Keratinocyte (primary cell): ENCODE data around the gene RFPL1. TPM values are rescaled to one million over a fixed set of nuclear protein-coding genes. Genes with fewer than 3 reads are reported as not detected.
A peak's percentile ranks its signal among the peaks of the same experiment; 100 is the strongest.

ENCODE experiments used
- DNase-seq: peaks from one replicate; pipeline ENCODE4 v3.0.0-alpha.2; 2011; ENCODE audit warnings: low read depth, missing footprints, low spot score
- FAIRE-seq: peaks from 2 replicates; lab custom pipeline; 2011; peaks lifted over from hg19 to GRCh38; lab: Jason Lieb, UNC
- H2AFZ ChIP-seq: 2 replicates; pipeline ENCODE4 v1.6.0; 2012; ENCODE audit warnings: low read length, control low read depth, inconsistent platforms; ENCODE audit not compliant: control insufficient read depth
- H3K27ac ChIP-seq: 2 replicates; pipeline ENCODE4 v1.5.1; 2011; ENCODE audit warnings: low read length; ENCODE audit not compliant: control insufficient read depth, insufficient read depth
- H3K27me3 ChIP-seq: 3 replicates; pipeline ENCODE4 v1.6.0; 2011; ENCODE audit warnings: low read length; ENCODE audit not compliant: control insufficient read depth, insufficient read depth; ENCODE audit errors: extremely low read depth
- H3K36me3 ChIP-seq, 2 experiments: 2 replicates in 1 of 2; 3 replicates in 1 of 2; pipeline ENCODE4 v1.5.1; 2011; ENCODE audit warnings: low read length in 2 of 2, mild to moderate bottlenecking in 1 of 2; ENCODE audit not compliant: control insufficient read depth in 2 of 2, insufficient read depth in 2 of 2; ENCODE audit errors: extremely low read depth in 1 of 2
- H3K4me1 ChIP-seq: 3 replicates; pipeline ENCODE4 v1.5.1; 2011; ENCODE audit warnings: low read length; ENCODE audit not compliant: control insufficient read depth, insufficient read depth; ENCODE audit errors: extremely low read depth
- H3K4me2 ChIP-seq: 3 replicates; pipeline ENCODE4 v1.6.0; 2011; ENCODE audit warnings: low read depth, low read length; ENCODE audit not compliant: control insufficient read depth, insufficient read depth; ENCODE audit errors: extremely low read depth
- H3K4me3 ChIP-seq, 3 experiments: fragments of 200-600 bp in 1 of 3; sonication (generic) in 1 of 3; 2 replicates in 2 of 3; 3 replicates in 1 of 3; pipeline ENCODE4 v1.5.1; 2011 to 2016; ENCODE audit warnings: low read length in 3 of 3, mild to moderate bottlenecking in 3 of 3, control low read depth in 2 of 3, inconsistent platforms in 1 of 3, low read depth in 1 of 3, mixed read lengths in 1 of 3, mixed run types in 1 of 3, moderate library complexity in 1 of 3; ENCODE audit not compliant: control insufficient read depth in 2 of 3, insufficient read depth in 2 of 3; ENCODE audit errors: extremely low read depth in 1 of 3
- H3K79me2 ChIP-seq: 2 replicates; pipeline ENCODE4 v1.6.0; 2012; ENCODE audit warnings: low read length; ENCODE audit not compliant: control insufficient read depth, insufficient read depth
- H3K9ac ChIP-seq: 3 replicates; pipeline ENCODE4 v1.6.0; 2011; ENCODE audit warnings: low read length; ENCODE audit not compliant: control insufficient read depth, insufficient read depth; ENCODE audit errors: extremely low read depth
- H3K9me1 ChIP-seq: 3 replicates; pipeline ENCODE4 v1.6.0; 2011; ENCODE audit warnings: low read length; ENCODE audit not compliant: control insufficient read depth, insufficient read depth; ENCODE audit errors: extremely low read depth
- H3K9me3 ChIP-seq: 2 replicates; pipeline ENCODE4 v1.5.1; 2012; ENCODE audit warnings: low read depth, low read length; ENCODE audit not compliant: control insufficient read depth
- H4K20me1 ChIP-seq: 3 replicates; pipeline ENCODE4 v1.6.0; 2011; ENCODE audit warnings: low read length; ENCODE audit not compliant: control insufficient read depth, insufficient read depth; ENCODE audit errors: extremely low read depth
- EZH2 ChIP-seq: IDR thresholded peaks from one replicate; pipeline ENCODE4 v1.6.1; 2012; ENCODE audit warnings: inconsistent platforms, mild to moderate bottlenecking, low read length, moderate library complexity
- dilution Hi-C: fragments of 300-500 bp; cut with MboI; formaldehyde crosslinking; loops from one replicate; pipeline ENCODE4 v1.7.0; 2020; ENCODE audit warnings: low sequenced_read_pairs; ENCODE audit not compliant: extremely low pct_ligation_motif_present
- polyA plus RNA-seq, 5 experiments: library from polyadenylated mRNA; depleted of rRNA in 3 of 5; stranded (reverse) in 3 of 5; stranded (forward) in 1 of 5; unstranded in 1 of 5; fragments of >200 nt; gene quantifications; 1 replicate in 1 of 5; 2 replicates in 3 of 5; 3 replicates in 1 of 5; pipeline versions ENCODE4 v1.2.1 to v1.2.3, GENCODE V29; 2011 to 2012; ENCODE audit warnings: missing spikeins in 2 of 5, low read depth in 1 of 5, low replicate concordance in 1 of 5
- TF ChIP-seq, protein P1 (sequence below), 3 experiments: IDR thresholded peaks in 1 of 3; conservative IDR thresholded peaks in 1 of 3; optimal IDR thresholded peaks in 1 of 3; 2 replicates in 2 of 3; 3 replicates in 1 of 3; pipeline versions ENCODE3 to v1.5.1; 2011; ENCODE audit warnings: low read length in 3 of 3, mild to moderate bottlenecking in 3 of 3, moderate library complexity in 2 of 3, control low read depth in 1 of 3, inconsistent platforms in 1 of 3; ENCODE audit not compliant: insufficient read depth in 2 of 3; ENCODE audit errors: extremely low read depth in 1 of 3

Gene RFPL1
- polyA plus RNA-seq, 1 donor (not counting 4 experiments of a cell fraction or from before 2014, with no cell fraction given) = not detected

DNA sequence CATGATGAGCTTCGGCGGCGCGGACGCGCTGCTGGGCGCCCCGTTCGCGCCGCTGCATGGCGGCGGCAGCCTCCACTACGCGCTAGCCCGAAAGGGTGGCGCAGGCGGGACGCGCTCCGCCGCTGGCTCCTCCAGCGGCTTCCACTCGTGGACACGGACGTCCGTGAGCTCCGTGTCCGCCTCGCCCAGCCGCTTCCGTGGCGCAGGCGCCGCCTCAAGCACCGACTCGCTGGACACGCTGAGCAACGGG is 41.8 kb downstream of the RFPL1 start:
- H4K20me1 ChIP-seq = peaks cover 4% of the 10 kb centered on the region
- no peak overlapping the region for H2AFZ ChIP-seq
- no peak for FAIRE-seq
- dilution Hi-C loops = no loop called here
- TF ChIP-seq, protein P1, sequence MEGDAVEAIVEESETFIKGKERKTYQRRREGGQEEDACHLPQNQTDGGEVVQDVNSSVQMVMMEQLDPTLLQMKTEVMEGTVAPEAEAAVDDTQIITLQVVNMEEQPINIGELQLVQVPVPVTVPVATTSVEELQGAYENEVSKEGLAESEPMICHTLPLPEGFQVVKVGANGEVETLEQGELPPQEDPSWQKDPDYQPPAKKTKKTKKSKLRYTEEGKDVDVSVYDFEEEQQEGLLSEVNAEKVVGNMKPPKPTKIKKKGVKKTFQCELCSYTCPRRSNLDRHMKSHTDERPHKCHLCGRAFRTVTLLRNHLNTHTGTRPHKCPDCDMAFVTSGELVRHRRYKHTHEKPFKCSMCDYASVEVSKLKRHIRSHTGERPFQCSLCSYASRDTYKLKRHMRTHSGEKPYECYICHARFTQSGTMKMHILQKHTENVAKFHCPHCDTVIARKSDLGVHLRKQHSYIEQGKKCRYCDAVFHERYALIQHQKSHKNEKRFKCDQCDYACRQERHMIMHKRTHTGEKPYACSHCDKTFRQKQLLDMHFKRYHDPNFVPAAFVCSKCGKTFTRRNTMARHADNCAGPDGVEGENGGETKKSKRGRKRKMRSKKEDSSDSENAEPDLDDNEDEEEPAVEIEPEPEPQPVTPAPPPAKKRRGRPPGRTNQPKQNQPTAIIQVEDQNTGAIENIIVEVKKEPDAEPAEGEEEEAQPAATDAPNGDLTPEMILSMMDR (optimal IDR thresholded peaks at IDR 0.05 in 1 of 3, IDR thresholded peaks at IDR 0.05 in 1 of 3, conservative IDR thresholded peaks at IDR 0.05 in 1 of 3; ENCODE audit: extremely low read depth in 1 of 3, insufficient read depth in 2 of 3, low read length in 3 of 3) = no peak
- TF ChIP-seq EZH2 = no peak
- no peaks in the 10 kb centered on the region for H3K9me1 ChIP-seq
- H3K4me3 ChIP-seq = no peak overlapping the region
- H3K27ac ChIP-seq = no peak overlapping the region
- no peak for DNase-seq
- peaks cover 59% of the 10 kb centered on the region for H3K27me3 ChIP-seq
- no peak overlapping the region for H3K9ac ChIP-seq
- H3K9me3 ChIP-seq = no peaks in the 10 kb centered on the region
- H3K4me2 ChIP-seq = no peak overlapping the region
- H3K4me1 ChIP-seq = no peaks in the 10 kb centered on the region
- no peaks in the 10 kb centered on the region for H3K36me3 ChIP-seq
- no peaks in the 10 kb centered on the region for H3K79me2 ChIP-seq

- Histone ChIP-seq H4K20me1 (peaks cover 4% of the 10 kb centered on the region), H3K4me2 (no peak overlapping the region), H3K4me3 (no peak overlapping the region), H3K27me3 (peaks cover 56% of the 10 kb centered on the region), H3K36me3 (no peaks in the 10 kb centered on the region), H3K79me2 (no peaks in the 10 kb centered on the region), H3K9me1 (no peaks in the 10 kb centered on the region), H3K9me3 (no peaks in the 10 kb centered on the region), H3K9ac (no peak overlapping the region), H3K4me1 (no peaks in the 10 kb centered on the region), H2AFZ (no peak overlapping the region), H3K27ac (no peak overlapping the region)
- TF ChIP-seq, protein P1 (optimal IDR thresholded peaks at IDR 0.05 in 1 of 3, IDR thresholded peaks at IDR 0.05 in 1 of 3, conservative IDR thresholded peaks at IDR 0.05 in 1 of 3; ENCODE audit: extremely low read depth in 1 of 3, insufficient read depth in 2 of 3, low read length in 3 of 3) = peak in 1 of 3 experiments; percentile 14
- TF ChIP-seq EZH2 = peak; percentile 93
- dilution Hi-C loops = no loop called here
- DNase-seq (no peak), FAIRE-seq (no peak)
Observed at GRCh38 chr22:29480512-29481264, 42.3 kb downstream of the RFPL1 start.
